ENCODE data around the gene SYT13. TPM values are rescaled to one million over a fixed set of nuclear protein-coding genes. Genes with fewer than 3 reads are reported as not detected.
A peak's percentile ranks its signal among the peaks of the same experiment; 100 is the strongest.

Gene SYT13
- total RNA-seq, 4 donors from 2014 or later: 0.23 to 0.83 (median 0.42) TPM; not detected in 1

GRCh38 chr11:45333001-45333971 is 47.1 kb upstream of the SYT13 start:
- H3K36me3 ChIP-seq: no peaks in the 10 kb centered on the region
- H3K27ac ChIP-seq (replicated peaks in 1 of 4): peak overlapping the region; percentile 1 to 54 (median 38)
- intact Hi-C loops (cut with DNase I): loop anchor here (2.0 to 5.0 kb wide), 3 partner anchors 41 to 396 kb away; no protein-coding TSS in a partner anchor
- peaks cover 3 to 18% (median 15%) of the 10 kb centered on the region in 4 donors for H3K4me1 ChIP-seq
- 35% methylated on average over 19 of the region's 19 CpGs for WGBS
- no peaks in the 10 kb centered on the region for H3K9me3 ChIP-seq
- H3K27me3 ChIP-seq: peaks cover 0 to 11% (median 0%) of the 10 kb centered on the region in 4 donors
- H3K4me3 ChIP-seq: peak overlapping the region in 3 of 4 donors; percentile 11 to 28 (median 18)
- TF ChIP-seq EP300 (IDR thresholded peaks at IDR 0.05) (no peak), CTCF (IDR thresholded peaks at IDR 0.05) (no peak), POLR2AphosphoS5 (IDR thresholded peaks at IDR 0.05) (no peak), POLR2A (IDR thresholded peaks at IDR 0.05; ENCODE audit: low read depth) (no peak)
- peak; percentile 87 for DNase-seq (ENCODE audit: extremely low spot score)

- no peaks in the 10 kb centered on the region for H3K36me3 ChIP-seq
- peaks cover 3 to 18% (median 15%) of the 10 kb centered on the region in 4 donors for H3K4me1 ChIP-seq
- peak; percentile 90 for DNase-seq (ENCODE audit: extremely low spot score)
- intact Hi-C loops (cut with DNase I): loop anchor here (2.0 to 5.0 kb wide), 3 partner anchors 40 to 395 kb away; no protein-coding TSS in a partner anchor
- peak overlapping the region; percentile 1 to 54 (median 38) for H3K27ac ChIP-seq (replicated peaks in 1 of 4)
- peaks cover 0 to 3% (median under 1%) of the 10 kb centered on the region in 4 donors for H3K9me3 ChIP-seq
- WGBS: 13% methylated on average over 13 of the region's 13 CpGs
- peaks cover 0 to 11% (median 0%) of the 10 kb centered on the region in 4 donors for H3K27me3 ChIP-seq
- TF ChIP-seq POLR2A (IDR thresholded peaks at IDR 0.05; ENCODE audit: low read depth) (no peak), EP300 (IDR thresholded peaks at IDR 0.05) (no peak), POLR2AphosphoS5 (IDR thresholded peaks at IDR 0.05) (no peak), CTCF (IDR thresholded peaks at IDR 0.05) (peak; percentile 50 to 87 (median 82))
- peak overlapping the region in 3 of 4 donors; percentile 11 to 28 (median 18) for H3K4me3 ChIP-seq
These were observed 46.3 kb upstream of the SYT13 start for GRCh38 chr11:45332276-45332934.

- no peak overlapping the region for H3K4me3 ChIP-seq
- no peak overlapping the region for H3K27ac ChIP-seq (replicated peaks in 1 of 4)
- 62% methylated on average over 3 of the region's 4 CpGs for WGBS
- H3K9me3 ChIP-seq: peaks cover 0 to 6% (median 3%) of the 10 kb centered on the region in 4 donors
- intact Hi-C loops (cut with DNase I): loop anchor here (2.0 to 5.0 kb wide), 3 partner anchors 40 to 395 kb away; no protein-coding TSS in a partner anchor
- peak; percentile 29 for DNase-seq (ENCODE audit: extremely low spot score)
- H3K4me1 ChIP-seq: peaks cover 3 to 18% (median 15%) of the 10 kb centered on the region in 4 donors
- TF ChIP-seq POLR2AphosphoS5 (IDR thresholded peaks at IDR 0.05) (no peak), EP300 (IDR thresholded peaks at IDR 0.05) (no peak), POLR2A (IDR thresholded peaks at IDR 0.05; ENCODE audit: low read depth) (no peak), CTCF (IDR thresholded peaks at IDR 0.05) (no peak)
- peaks cover 0 to 11% (median 0%) of the 10 kb centered on the region in 4 donors for H3K27me3 ChIP-seq
- no peaks in the 10 kb centered on the region for H3K36me3 ChIP-seq
These were observed 45.7 kb upstream of the SYT13 start for GRCh38 chr11:45331839-45332238.

- no peak overlapping the region for H3K4me3 ChIP-seq
- DNase-seq (ENCODE audit: extremely low spot score): peak; percentile 88
- TF ChIP-seq EP300 (IDR thresholded peaks at IDR 0.05) (no peak), POLR2AphosphoS5 (IDR thresholded peaks at IDR 0.05) (no peak), CTCF (IDR thresholded peaks at IDR 0.05) (no peak), POLR2A (IDR thresholded peaks at IDR 0.05; ENCODE audit: low read depth) (no peak)
- peaks cover 5 to 22% (median 15%) of the 10 kb centered on the region in 4 donors for H3K4me1 ChIP-seq
- H3K27me3 ChIP-seq: peaks cover 0 to 11% (median 0%) of the 10 kb centered on the region in 4 donors
- H3K27ac ChIP-seq (replicated peaks in 1 of 4): no peak overlapping the region
- WGBS: 87% methylated on average over 3 of the region's 3 CpGs
- H3K36me3 ChIP-seq: no peaks in the 10 kb centered on the region
- intact Hi-C loops (cut with DNase I): no loop called here
- peaks cover 0 to 6% (median 3%) of the 10 kb centered on the region in 4 donors for H3K9me3 ChIP-seq
These were observed 42.6 kb upstream of the SYT13 start for GRCh38 chr11:45328726-45329125.

Measured in esophagus muscularis mucosa (tissue), 4 donors.